GM19397 (cell line): Measurements from ENCODE around the gene SPATA2.
A peak's percentile ranks its signal among the peaks of the same experiment; 100 is the strongest.

Experiments used
- ATAC-seq: cut with Tn5 transposase; IDR thresholded peaks from one replicate; pipeline ENCODE4 v1.9.1; 2021; ENCODE audit warnings: mild to moderate bottlenecking, moderate library complexity; ENCODE audit not compliant: unreplicated experiment

SPATA2 gene

DNA sequence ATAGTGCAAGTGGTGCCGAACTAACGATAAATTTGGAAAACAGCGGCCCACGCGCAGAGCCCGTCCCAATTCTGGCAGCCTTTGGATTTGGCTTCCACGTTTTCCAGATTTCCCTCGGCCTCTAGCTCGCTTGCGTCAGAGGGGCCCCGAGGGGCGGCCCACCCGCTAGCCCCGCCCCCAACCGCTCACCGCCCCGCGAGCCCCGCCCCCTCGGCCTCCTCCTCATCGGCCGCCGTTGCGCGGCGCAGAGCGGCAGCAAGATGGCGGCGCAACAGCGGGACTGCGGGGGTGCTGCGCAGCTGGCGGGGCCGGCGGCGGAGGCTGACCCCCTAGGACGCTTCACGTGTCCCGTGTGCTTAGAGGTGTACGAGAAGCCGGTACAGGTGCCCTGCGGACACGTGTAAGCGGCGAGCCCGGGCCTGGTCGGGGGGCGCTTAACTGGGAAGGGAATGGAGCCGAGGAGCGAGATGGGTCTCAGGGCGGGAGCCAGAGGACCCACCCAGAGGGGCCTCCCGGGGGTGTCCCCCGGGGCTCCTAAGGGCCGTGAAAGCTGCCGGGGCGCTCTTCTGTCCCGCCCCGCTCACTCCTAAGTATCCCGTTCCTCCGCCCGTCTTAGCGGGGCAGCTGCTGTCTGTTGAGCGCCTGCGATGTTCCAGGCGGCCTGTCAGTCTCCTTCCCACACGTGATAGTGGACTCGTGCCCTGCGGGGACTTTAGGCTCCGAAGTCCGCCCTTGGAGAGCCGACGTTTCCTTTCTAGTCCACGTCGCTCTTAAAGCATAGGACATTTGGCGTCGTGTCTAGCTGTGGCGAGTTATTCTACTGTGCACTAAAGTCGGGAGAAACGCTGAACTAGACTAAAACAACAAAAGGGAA, 21.1 kb upstream of the SPATA2 start, which contains the start of gene RNF114:
Gene RNF114, plus strand, starts transcription at position 245 of the 874 bp plus-strand sequence. Its CDS starts 16 bp downstream, at position 261.
- ATAC-seq, result peak; percentile 73

GRCh38 chr20:49935746-49936152, 20.4 kb upstream of the SPATA2 start:
- no peak for ATAC-seq

DNA sequence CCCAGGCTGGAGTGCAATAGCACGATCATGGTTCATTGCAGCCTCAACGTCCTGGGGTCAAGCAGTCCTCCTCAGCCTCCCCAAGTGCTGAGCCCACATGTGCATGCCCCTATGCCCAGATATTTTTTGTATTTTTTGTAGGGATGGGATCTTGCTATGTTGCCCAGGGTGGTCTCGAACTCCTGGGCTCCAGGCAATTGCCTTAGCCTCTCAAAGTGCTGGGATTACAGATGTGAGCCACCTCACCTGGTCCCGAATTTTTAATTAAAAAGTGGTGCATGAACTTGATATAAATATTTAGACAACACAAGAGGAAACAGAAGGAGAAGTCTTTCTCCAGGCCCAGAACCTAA, 13.8 kb upstream of the SPATA2 start:
- ATAC-seq, result no peak

DNA sequence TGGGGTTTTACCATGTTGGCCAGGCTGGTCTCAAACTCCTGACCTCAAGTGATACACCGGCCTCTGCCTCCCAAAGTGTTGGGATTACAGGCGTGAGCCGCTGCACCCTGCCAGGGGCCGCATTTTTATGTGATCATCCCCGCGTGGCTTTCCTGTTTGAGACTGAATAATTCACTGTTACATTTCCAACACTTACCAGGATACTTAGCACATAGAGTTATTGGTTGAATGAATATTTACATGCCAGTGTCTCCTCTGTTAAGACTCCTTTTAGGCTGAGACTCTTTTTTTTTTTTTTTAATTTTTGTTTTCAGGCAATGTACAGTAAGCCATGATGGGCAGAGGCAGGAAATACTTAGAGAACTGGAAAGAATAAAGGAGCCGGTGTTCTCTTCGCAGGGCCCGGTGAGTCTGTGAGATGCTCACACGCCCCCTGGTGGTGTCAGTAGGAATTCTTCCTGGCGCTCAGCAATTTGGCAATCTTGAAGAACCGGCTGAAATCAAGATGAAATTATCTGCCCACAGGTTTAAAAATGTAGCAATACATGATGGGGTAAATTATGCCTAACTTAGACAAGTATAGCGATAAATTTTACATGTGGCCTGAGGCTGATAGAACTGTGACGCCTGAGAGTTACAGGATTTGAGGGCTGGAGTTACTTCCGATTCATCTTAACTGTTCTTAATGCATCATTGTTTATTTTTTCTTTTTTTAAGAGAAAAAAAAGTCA, 13.2 kb upstream of the SPATA2 start:
- ATAC-seq, result no peak

GRCh38 chr20:49925901-49926454, 10.6 kb upstream of the SPATA2 start:
- ATAC-seq, result no peak

GRCh38 chr20:49924247-49924646, 8.9 kb upstream of the SPATA2 start:
- ATAC-seq, result no peak

GRCh38 chr20:49919461-49919860, 4.1 kb upstream of the SPATA2 start:
- ATAC-seq, result no peak

- ATAC-seq, result no peak
Observed at GRCh38 chr20:49919009-49919408, 3.7 kb upstream of the SPATA2 start.

- no peak for ATAC-seq
Observed at GRCh38 chr20:49918446-49918845, 3.1 kb upstream of the SPATA2 start.

DNA sequence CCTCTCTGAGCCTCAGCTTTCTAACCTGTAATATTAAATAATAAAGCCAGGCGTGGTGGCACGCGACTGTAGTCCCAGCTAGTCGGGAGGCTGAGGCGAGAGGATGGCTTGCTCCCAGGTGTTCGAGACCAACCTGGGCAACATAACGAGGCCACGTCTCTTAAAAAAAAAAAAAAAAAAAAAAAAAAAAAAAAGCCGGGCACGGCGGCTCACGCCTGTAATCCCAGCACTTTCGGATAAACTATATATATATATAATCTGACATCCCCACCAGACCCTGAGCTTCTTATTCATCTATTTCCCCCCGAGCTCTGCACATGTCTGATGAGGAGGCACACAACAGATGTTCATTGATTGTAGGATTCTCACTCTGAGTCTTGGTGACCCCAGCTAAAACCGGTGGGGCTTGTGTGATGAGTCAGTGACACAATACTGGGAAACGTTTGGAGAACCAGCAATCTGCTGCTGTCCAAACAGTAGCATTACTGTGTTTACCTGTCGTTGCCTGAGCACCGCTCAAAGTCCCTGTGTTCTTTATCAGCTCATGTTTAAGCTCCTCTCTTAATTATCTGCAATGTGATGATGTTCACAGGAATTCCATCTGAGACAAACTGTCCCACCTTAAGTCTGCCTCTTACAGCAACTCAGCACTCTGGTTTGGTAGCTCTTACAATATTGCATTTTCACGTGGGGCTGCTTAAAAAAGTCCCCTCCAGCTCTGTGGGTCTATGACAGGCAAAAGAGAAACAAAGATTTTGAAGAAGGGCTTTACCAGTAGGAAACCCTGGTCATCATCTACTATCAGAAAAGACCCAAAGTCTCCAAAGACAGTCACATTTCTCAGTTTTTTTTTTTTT, 1.0 kb upstream of the SPATA2 start:
- no peak for ATAC-seq

- peak; percentile 15 for ATAC-seq
Observed at GRCh38 chr20:49915118-49915379, 280 bp downstream of the SPATA2 start.

DNA sequence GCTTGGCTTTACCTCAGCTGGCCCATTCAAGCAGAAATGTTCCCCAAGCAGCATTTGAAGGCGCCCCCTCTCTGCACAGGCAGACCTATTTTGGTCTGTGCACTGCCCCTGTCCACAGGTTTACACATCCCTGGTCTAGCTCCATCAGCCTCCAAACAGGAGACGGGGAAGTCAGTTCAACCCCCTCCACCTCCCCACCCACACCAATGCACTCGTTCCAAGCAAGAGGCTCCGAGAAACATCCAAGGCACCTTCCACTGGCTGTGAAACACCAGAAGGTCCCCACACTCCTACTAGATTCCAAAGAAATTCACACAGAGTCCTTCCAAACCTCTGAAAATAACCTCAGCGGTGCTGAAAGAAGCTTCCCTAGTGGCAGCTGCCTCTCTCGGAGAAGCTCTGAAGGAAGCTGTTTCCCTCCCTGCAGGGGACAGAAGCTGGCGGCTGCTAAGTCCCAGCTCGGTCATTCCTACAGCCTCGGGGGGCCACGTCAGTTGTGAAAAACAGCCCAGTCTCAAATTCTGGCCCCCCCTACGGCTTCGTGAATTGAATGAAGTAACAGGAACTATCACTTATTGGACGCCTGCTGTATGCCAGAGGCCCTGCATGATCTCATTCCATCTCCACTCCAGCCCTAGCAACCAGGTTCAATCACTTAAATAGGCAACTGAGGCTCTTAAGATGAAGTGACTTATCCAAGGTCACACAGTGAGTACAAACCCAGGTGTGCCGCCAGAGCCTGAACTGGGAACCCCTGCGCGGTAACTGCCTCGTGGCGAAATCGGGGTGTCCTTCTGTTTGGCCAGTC, 815 bp downstream of the SPATA2 start:
- no peak for ATAC-seq

DNA sequence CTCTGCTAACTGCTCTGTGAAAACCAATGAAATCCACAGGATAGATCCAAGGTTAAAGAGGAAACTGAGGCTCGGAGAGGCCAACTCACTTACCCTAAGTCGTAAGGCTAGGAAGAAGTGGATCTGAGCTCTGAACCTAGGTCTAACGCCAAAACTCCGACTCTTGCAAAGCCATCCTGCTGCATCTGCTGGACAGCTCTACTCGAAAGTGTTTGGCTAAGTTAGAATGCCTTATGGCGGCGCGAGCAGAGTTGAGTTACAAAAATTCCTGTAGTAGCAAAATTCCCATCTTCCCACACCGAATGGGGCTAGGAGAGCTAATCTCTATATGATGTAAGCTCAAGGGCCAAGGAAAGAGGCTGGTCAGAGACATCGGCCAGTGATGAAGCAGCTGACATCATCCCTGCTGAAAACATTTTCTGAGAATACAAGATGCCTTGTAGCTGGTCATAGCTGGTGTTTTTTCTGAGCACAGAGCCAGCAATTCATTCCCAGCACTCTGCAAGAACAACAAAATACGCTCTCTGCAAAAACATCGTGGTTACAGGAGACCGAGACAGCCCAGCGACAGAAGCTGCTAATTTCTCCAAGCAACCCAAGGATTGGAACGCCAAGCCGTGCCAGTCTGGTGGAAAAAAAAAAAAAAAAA, 1.8 kb downstream of the SPATA2 start:
- no peak for ATAC-seq

DNA sequence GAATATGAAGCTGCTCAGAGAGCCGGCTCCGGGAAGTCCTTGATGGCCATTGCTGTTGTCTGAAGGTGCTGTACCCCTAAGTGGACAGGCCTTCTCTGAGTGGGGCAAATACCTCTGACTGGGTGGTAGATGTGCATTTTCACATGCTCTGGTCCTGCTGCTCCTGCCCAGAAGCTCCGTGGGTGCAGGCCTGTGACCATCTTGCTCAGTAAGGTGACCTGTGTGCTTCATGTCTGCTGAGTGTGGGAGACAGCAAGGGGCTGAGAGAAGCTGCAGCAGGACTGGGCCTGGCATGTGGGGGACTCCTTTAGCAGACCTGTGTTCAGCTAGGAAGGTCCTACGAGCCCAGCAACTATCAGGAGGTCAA, 5.0 kb downstream of the SPATA2 start:
- ATAC-seq, result no peak

DNA sequence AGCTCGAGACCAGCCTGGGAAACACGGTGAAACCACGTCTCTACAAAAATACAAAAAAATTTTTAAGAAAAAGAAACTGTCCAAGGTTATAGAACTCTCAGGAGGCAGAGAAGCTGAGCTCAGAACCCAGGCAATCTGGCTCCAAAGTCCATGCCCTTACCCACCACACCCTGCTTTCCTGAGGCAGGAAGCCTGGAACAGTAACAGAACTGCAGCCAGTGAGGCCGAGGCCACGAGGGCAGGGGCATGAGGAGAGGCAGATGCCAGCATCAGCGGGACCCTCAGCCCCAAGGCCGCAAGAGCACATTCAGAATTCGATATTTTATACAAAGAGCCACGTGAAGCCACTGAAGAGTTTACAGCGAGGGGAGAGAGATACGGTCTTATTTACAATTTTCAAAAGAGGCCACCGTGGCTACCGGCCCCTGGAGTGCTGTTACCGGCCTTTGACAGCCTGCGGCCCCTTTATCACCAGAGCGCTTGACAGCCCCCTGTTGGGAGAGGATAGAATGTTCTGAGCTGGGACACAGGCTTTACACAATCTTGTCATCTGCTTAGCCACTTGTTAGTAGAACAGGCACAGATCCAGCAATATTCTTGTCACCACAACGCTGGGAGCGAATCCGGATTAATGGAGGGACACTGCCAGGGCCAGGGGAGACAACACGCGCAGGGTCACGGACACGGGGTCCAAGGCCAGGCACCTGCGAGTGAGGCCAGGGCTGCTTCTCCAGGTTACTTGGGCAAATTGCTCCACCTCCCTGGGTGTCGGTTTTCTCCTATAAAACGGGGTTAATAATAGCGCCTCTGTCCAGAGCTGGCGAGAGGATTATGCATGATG, 5.6 kb downstream of the SPATA2 start:
- no peak for ATAC-seq

- ATAC-seq, result no peak
Observed at GRCh38 chr20:49908258-49908565, 7.1 kb downstream of the SPATA2 start.

DNA sequence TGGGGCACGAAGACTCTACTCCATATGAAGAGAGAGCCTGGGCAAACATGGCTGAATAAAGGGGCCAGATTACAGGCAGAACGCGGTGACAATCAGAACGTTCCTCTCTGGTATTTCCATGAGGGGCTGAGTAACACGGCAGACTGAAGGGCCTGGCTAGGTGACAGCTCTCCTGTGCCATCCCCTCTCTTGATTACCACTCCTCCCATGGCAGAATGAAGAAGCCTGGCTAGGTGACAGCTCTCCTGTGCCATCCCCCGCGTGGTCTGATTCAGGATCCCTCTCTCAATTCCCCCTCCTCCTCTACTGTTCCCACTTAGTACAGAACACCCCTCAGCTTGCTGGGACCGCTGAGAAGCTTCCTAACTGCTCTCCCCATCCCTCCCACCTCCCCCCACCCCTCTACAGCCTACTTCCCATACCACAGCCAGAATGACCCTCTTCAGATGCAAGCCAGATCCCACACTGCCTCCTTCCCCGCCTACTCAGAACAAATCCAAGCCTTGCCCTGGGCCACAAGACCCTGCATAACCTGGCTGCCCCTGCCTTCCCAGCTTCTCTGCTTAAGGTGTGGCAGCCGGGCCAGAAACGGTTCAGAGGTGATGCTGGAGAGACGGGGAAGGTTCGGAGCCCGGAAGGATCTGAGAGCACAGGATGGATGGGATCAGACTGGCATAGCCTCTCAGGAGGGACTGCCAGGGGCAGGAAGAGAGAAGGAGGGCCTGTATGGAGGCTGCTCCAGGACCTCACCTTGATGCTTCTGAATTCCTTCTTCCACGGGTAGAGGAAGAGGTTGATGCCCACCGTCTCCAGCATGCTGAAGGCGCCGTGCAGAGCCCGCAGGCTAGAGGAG, 7.7 kb downstream of the SPATA2 start:
- ATAC-seq, result no peak

DNA sequence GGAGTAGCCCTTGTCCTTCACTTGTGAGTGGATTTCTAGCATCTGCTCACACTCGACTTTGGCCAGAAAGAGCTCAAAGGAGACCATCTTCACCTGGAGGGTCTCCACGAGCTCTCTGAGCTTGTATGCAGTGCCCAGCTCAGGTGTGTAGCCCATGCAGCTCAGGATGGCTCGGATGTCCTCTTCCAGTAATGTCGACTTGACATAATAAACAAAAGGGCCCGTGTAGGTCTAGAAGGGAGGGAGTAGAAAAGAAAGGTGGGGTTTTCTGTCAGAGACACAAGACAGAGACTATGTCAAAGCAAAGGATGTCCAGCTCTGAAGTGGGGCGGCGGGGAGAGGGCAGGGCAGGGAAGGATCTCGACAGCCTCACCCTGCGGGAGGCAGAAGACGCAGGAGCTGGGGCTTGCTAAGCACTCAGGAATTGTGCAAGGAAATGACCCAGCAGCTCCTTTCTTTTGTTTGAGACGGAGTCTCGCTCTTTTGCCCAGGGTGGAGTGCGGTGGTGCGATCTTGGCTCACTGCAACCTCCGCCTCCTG, 8.6 kb downstream of the SPATA2 start:
- ATAC-seq, result no peak
